Embryonic facial prominence (tissue), 1 donor: Measurements from ENCODE around the gene ZBED3.
"Not testable (repeated sequence)": the region's sequence is repeated elsewhere in the genome, so short reads cannot be mapped to it uniquely, and the experiment has no call there.

Source experiments
- DNase-seq: peaks from one replicate; pipeline ENCODE4 v3.0.0-alpha.2; 2016; ENCODE audit errors: extremely low spot score

The ZBED3 gene

GRCh38 chr5:77086689-77087483 lies at the start of gene ZBED3:
TSS of gene ZBED3 (minus strand) at chr5:77087285. CDS start at chr5:77077878, 9,407 bp downstream.
- DNase-seq: peak; percentile 72

- DNase-seq: no peak
Observed at GRCh38 chr5:77133061-77133758, 46.1 kb upstream of the ZBED3 start.

GRCh38 chr5:77131361-77131760 lies 44.3 kb upstream of the ZBED3 start:
- no peak for DNase-seq

GRCh38 chr5:77129391-77129990 lies 42.4 kb upstream of the ZBED3 start:
- no peak for DNase-seq

GRCh38 chr5:77128411-77129061 lies 41.5 kb upstream of the ZBED3 start:
- DNase-seq: no peak

- no peak for DNase-seq
Observed at GRCh38 chr5:77123057-77123456, 36.0 kb upstream of the ZBED3 start.

GRCh38 chr5:77120706-77121105 lies 33.6 kb upstream of the ZBED3 start:
- DNase-seq: no peak

- DNase-seq: no peak
Observed at GRCh38 chr5:77120086-77120485, 33.0 kb upstream of the ZBED3 start.

GRCh38 chr5:77117161-77117560 lies 30.1 kb upstream of the ZBED3 start:
- no peak for DNase-seq

- not testable (repeated sequence) for DNase-seq
Observed at GRCh38 chr5:77107035-77107434, 19.9 kb upstream of the ZBED3 start.

GRCh38 chr5:77104813-77105212 lies 17.7 kb upstream of the ZBED3 start:
- no peak for DNase-seq

- DNase-seq: no peak
Observed at GRCh38 chr5:77103457-77103856, 16.4 kb upstream of the ZBED3 start.

- DNase-seq: no peak
Observed at GRCh38 chr5:77102549-77102948, 15.5 kb upstream of the ZBED3 start.

- no peak for DNase-seq
Observed at GRCh38 chr5:77101298-77101697, 14.2 kb upstream of the ZBED3 start.

- DNase-seq: no peak
Observed at GRCh38 chr5:77095189-77095588, 8.1 kb upstream of the ZBED3 start.

- peak; percentile 58 for DNase-seq
Observed at GRCh38 chr5:77087484-77088261, 588 bp upstream of the ZBED3 start.

GRCh38 chr5:77086368-77086688 lies 757 bp downstream of the ZBED3 start:
- no peak for DNase-seq

GRCh38 chr5:77083088-77083487 lies 4.0 kb downstream of the ZBED3 start:
- no peak for DNase-seq

GRCh38 chr5:77082280-77082679 lies 4.8 kb downstream of the ZBED3 start:
- no peak for DNase-seq

- DNase-seq: no peak
Observed at GRCh38 chr5:77080905-77081304, 6.2 kb downstream of the ZBED3 start.

GRCh38 chr5:77080479-77080878 lies 6.6 kb downstream of the ZBED3 start:
- not testable (repeated sequence) for DNase-seq

- no peak for DNase-seq
Observed at GRCh38 chr5:77077829-77078176, 9.3 kb downstream of the ZBED3 start.
